ENCODE results near the gene B4GAT1. TPM values are rescaled to one million over a fixed set of nuclear protein-coding genes. Genes with fewer than 3 reads are reported as not detected.
A peak's percentile ranks its signal among the peaks of the same experiment; 100 is the strongest.

B4GAT1 gene
- total and polyA plus RNA-seq, 10 of the 15 experiments (the other 5 are each of a cell fraction or from before 2014, with no cell fraction given), result 0.55 to 11.1 (median 4.3) TPM

GRCh38 chr11:66343176-66343575, 4.3 kb downstream of the B4GAT1 start (continued):
- TF ChIP-seq ZZZ3 (IDR thresholded peaks at IDR 0.05; ENCODE audit: control insufficient read depth, insufficient read length, low read depth) (no peak), LARP7 (IDR thresholded peaks at IDR 0.05) (no peak), ATF7 (IDR thresholded peaks at IDR 0.05; ENCODE audit: low read depth) (no peak)

- 96% methylated on average over 21 of the region's 21 CpGs for WGBS (ENCODE audit: insufficient coverage, insufficient replicate concordance, low lambda C conversion rate, missing lambda C conversion rate)
- Histone ChIP-seq H3K4me2 (ENCODE audit: control insufficient read depth, insufficient read depth) (no peak overlapping the region), H4K20me1 (ENCODE audit: control insufficient read depth, insufficient read depth) (no peaks in the 10 kb centered on the region), H3K79me2 (ENCODE audit: control insufficient read depth, insufficient read depth, low read length) (peaks cover 17% of the 10 kb centered on the region), H3K27me3 (replicated peaks in 1 of 2; ENCODE audit: control insufficient read depth in 2 of 2, insufficient read depth in 2 of 2, low read length in 1 of 2) (no peaks in the 10 kb centered on the region), H2AFZ (ENCODE audit: control insufficient read depth, low read depth, low read length) (no peak overlapping the region), H3K9me3 (replicated peaks; ENCODE audit: control insufficient read depth, insufficient read depth, low read length) (no peaks in the 10 kb centered on the region), H3K4me3 (no peak overlapping the region), H3K4me1 (ENCODE audit: control insufficient read depth, insufficient read depth, low read length) (peaks cover 31% of the 10 kb centered on the region), H3K27ac (ENCODE audit: control insufficient read depth, insufficient read depth) (no peak overlapping the region), H3K36me3 (ENCODE audit: control insufficient read depth in 2 of 2, insufficient read depth in 2 of 2, low read length in 1 of 2) (peaks cover 0 to 19% of the 10 kb centered on the region in 2 experiments; a peak in 3 of 4 replicates), H3K9ac (ENCODE audit: control insufficient read depth, insufficient read depth, low read length) (no peak overlapping the region)
- ChIA-PET CTCF (interaction anchor here (1.2 to 7.4 kb wide), 3 partner anchors 22 to 47 kb away, joined by 3 to 44 read pairs (median 7); no protein-coding TSS in a partner anchor), SMC1A (ENCODE audit: uncharacterized antibody, unreplicated experiment) (interaction anchor here (0.6 kb wide), 1 partner anchor 496 kb away, joined by 4 read pairs; no protein-coding TSS in a partner anchor), POLR2A (no interaction called here), RAD21 (ENCODE audit: unreplicated experiment) (no interaction called here)
- FAIRE-seq (no peak), DNase-seq (ENCODE audit: low read depth, low spot score) (no peak), ATAC-seq (no peak)
- intact Hi-C loops (cut with micrococcal nuclease; ENCODE audit: unreplicated experiment), result no loop called here
- no TSS peak for BruUV-seq (replicated peaks)
- in situ Hi-C loops (cut with MboI), result no loop called here
- TF ChIP-seq DPF2 (IDR thresholded peaks at IDR 0.05), result no peak
- TF ChIP-seq SP1 (IDR thresholded peaks at IDR 0.05; ENCODE audit: low read depth, low read length), result no peak
- no peak for TF ChIP-seq TAF1 (IDR thresholded peaks at IDR 0.05; ENCODE audit: borderline replicate concordance, low read depth, low read length)
- TF ChIP-seq SREBF2 (IDR thresholded peaks at IDR 0.05; ENCODE audit: low read length), result no peak
- TF ChIP-seq PBX3 (IDR thresholded peaks at IDR 0.05; ENCODE audit: insufficient replicate concordance, low read depth, low read length), result peak; percentile 15
- no peak for TF ChIP-seq FOS (IDR thresholded peaks at IDR 0.05; ENCODE audit: borderline replicate concordance, extremely low read depth, insufficient read length)
- no peak for TF ChIP-seq RELB (IDR thresholded peaks at IDR 0.05; ENCODE audit: low read depth)
- TF ChIP-seq NFYB (IDR thresholded peaks at IDR 0.05; ENCODE audit: insufficient read depth, low read depth, low read length), result no peak
- TF ChIP-seq GATAD2B (conservative IDR thresholded peaks at IDR 0.05; ENCODE audit: low read depth), result no peak
- TF ChIP-seq, protein P1, sequence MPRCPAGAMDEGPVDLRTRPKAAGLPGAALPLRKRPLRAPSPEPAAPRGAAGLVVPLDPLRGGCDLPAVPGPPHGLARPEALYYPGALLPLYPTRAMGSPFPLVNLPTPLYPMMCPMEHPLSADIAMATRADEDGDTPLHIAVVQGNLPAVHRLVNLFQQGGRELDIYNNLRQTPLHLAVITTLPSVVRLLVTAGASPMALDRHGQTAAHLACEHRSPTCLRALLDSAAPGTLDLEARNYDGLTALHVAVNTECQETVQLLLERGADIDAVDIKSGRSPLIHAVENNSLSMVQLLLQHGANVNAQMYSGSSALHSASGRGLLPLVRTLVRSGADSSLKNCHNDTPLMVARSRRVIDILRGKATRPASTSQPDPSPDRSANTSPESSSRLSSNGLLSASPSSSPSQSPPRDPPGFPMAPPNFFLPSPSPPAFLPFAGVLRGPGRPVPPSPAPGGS (IDR thresholded peaks at IDR 0.05; ENCODE audit: borderline replicate concordance, insufficient read depth, low read depth, low read length, poor library complexity, severe bottlenecking), result peak; percentile 87
- no peak for TF ChIP-seq STAT3 (IDR thresholded peaks at IDR 0.05; ENCODE audit: low read depth, low read length)
- TF ChIP-seq, protein P2, sequence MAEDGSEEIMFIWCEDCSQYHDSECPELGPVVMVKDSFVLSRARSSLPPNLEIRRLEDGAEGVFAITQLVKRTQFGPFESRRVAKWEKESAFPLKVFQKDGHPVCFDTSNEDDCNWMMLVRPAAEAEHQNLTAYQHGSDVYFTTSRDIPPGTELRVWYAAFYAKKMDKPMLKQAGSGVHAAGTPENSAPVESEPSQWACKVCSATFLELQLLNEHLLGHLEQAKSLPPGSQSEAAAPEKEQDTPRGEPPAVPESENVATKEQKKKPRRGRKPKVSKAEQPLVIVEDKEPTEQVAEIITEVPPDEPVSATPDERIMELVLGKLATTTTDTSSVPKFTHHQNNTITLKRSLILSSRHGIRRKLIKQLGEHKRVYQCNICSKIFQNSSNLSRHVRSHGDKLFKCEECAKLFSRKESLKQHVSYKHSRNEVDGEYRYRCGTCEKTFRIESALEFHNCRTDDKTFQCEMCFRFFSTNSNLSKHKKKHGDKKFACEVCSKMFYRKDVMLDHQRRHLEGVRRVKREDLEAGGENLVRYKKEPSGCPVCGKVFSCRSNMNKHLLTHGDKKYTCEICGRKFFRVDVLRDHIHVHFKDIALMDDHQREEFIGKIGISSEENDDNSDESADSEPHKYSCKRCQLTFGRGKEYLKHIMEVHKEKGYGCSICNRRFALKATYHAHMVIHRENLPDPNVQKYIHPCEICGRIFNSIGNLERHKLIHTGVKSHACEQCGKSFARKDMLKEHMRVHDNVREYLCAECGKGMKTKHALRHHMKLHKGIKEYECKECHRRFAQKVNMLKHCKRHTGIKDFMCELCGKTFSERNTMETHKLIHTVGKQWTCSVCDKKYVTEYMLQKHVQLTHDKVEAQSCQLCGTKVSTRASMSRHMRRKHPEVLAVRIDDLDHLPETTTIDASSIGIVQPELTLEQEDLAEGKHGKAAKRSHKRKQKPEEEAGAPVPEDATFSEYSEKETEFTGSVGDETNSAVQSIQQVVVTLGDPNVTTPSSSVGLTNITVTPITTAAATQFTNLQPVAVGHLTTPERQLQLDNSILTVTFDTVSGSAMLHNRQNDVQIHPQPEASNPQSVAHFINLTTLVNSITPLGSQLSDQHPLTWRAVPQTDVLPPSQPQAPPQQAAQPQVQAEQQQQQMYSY (CRISPR knock-in tag; IDR thresholded peaks at IDR 0.05), result no peak
Observed at GRCh38 chr11:66341502-66342126, 5.8 kb downstream of the B4GAT1 start.
